Liver (tissue), 9 donors: ENCODE measurements around the gene TUBG2. TPM values are rescaled to one million over a fixed set of nuclear protein-coding genes. Genes with fewer than 3 reads are reported as not detected.

Experiments
- DNase-seq: peaks from one replicate; pipeline ENCODE4 v3.0.0-alpha.2; 2017; ENCODE audit warnings: low spot score
- H3K27ac ChIP-seq, 2 donors: one replicate each; pipeline ENCODE4 v1.7.0; 2013; ENCODE audit warnings: inconsistent platforms in 2 of 2, low read length in 2 of 2, control low read depth in 1 of 2, low read depth in 1 of 2, mild to moderate bottlenecking in 1 of 2
- H3K27me3 ChIP-seq, 4 donors: one replicate each; pipeline versions ENCODE4 v1.6.1 to v1.7.0; 2013; ENCODE audit warnings: low read length in 3 of 4, inconsistent platforms in 1 of 4, mild to moderate bottlenecking in 1 of 4, moderate library complexity in 1 of 4; ENCODE audit not compliant: control insufficient read depth in 4 of 4, insufficient read depth in 4 of 4
- H3K36me3 ChIP-seq, 4 donors: one replicate each; pipeline versions ENCODE4 v1.6.1 to v1.7.0; 2013; ENCODE audit warnings: low read length in 3 of 4, mild to moderate bottlenecking in 3 of 4, low read depth in 1 of 4, moderate library complexity in 1 of 4; ENCODE audit not compliant: control insufficient read depth in 4 of 4, insufficient read depth in 3 of 4
- H3K4me1 ChIP-seq, 4 donors: one replicate each; pipeline versions ENCODE4 v1.6.1 to v1.7.0; 2013; ENCODE audit warnings: low read length in 3 of 4, mild to moderate bottlenecking in 3 of 4, moderate library complexity in 1 of 4; ENCODE audit not compliant: control insufficient read depth in 4 of 4, insufficient read depth in 4 of 4
- H3K4me3 ChIP-seq, 3 donors: one replicate each; pipeline versions ENCODE4 v1.6.1 to v1.7.0; 2013; ENCODE audit warnings: low read length in 3 of 3, control low read depth in 1 of 3, low read depth in 1 of 3, mild to moderate bottlenecking in 1 of 3
- H3K9ac ChIP-seq, 2 donors: one replicate each; pipeline ENCODE4 v1.7.0; 2013; ENCODE audit warnings: low read length in 2 of 2, mild to moderate bottlenecking in 2 of 2, moderate library complexity in 2 of 2, control low read depth in 1 of 2, low read depth in 1 of 2
- H3K9me3 ChIP-seq, 4 donors: one replicate each; pipeline versions ENCODE4 v1.6.1 to v1.7.0; 2013; ENCODE audit warnings: low read length in 3 of 4; ENCODE audit not compliant: control insufficient read depth in 4 of 4
- CTCF ChIP-seq: fragments of 150-350 bp; IDR thresholded peaks from 2 replicates; pipeline ENCODE4 v1.5.1; 2017; ENCODE audit warnings: improper control_type of control experiment, low read depth, low read length; ENCODE audit not compliant: missing input control
- EGR1 ChIP-seq, 2 donors: IDR thresholded peaks; 2 replicates each; pipeline ENCODE4 v1.6.1; 2016 to 2018; ENCODE audit warnings: antibody characterized with exemption in 2 of 2, low read depth in 2 of 2
- FOXA1 ChIP-seq: IDR thresholded peaks from 2 replicates; pipeline ENCODE4 v1.6.1; 2016; ENCODE audit warnings: antibody characterized with exemption
- FOXA2 ChIP-seq: IDR thresholded peaks from 2 replicates; pipeline ENCODE4 v1.6.1; 2016; ENCODE audit warnings: antibody characterized with exemption
- GABPA ChIP-seq, 2 donors: IDR thresholded peaks in 1 of 2; conservative IDR thresholded peaks in 1 of 2; 2 replicates each; pipeline ENCODE4 v1.6.1; 2016; ENCODE audit warnings: antibody characterized with exemption in 2 of 2, mild to moderate bottlenecking in 1 of 2, moderate library complexity in 1 of 2
- HNF4A ChIP-seq, 2 donors: conservative IDR thresholded peaks; 2 replicates each; pipeline ENCODE4 v1.6.1; 2016; ENCODE audit warnings: antibody characterized with exemption in 2 of 2, mild to moderate bottlenecking in 2 of 2
- HNF4G ChIP-seq: IDR thresholded peaks from 2 replicates; pipeline ENCODE4 v1.6.1; 2016; ENCODE audit warnings: antibody characterized with exemption
- JUND ChIP-seq, 2 donors: IDR thresholded peaks; 2 replicates each; pipeline ENCODE4 v1.6.1; 2016; ENCODE audit warnings: antibody characterized with exemption in 2 of 2
- NR2F2 ChIP-seq: IDR thresholded peaks from 2 replicates; pipeline ENCODE4 v1.6.1; 2016; ENCODE audit warnings: antibody characterized with exemption
- REST ChIP-seq: IDR thresholded peaks from 2 replicates; pipeline ENCODE4 v1.6.1; 2016; ENCODE audit warnings: antibody characterized with exemption, mild to moderate bottlenecking
- SP1 ChIP-seq: IDR thresholded peaks from 2 replicates; pipeline ENCODE4 v1.6.1; 2018; ENCODE audit warnings: antibody characterized with exemption, mild to moderate bottlenecking
- TAF1 ChIP-seq: conservative IDR thresholded peaks from 2 replicates; pipeline ENCODE4 v1.6.1; 2016; ENCODE audit warnings: antibody characterized with exemption, mild to moderate bottlenecking
- WGBS: extraction: QIAGEN DNeasy Blood & Tissue Kit; methylation state at CpG from one replicate; pipeline ENCODE4 v1.1.7; 2013; 5-methylcytosine and 5-hydroxymethylcytosine counted together
- polyA plus RNA-seq, 2 donors: library from polyadenylated mRNA; stranded (reverse) in 1 of 2; unstranded in 1 of 2; fragments of 200-250 nt in 1 of 2; fragments of >200 nt in 1 of 2; fragmentation: Nextera tagmentation in 1 of 2; extraction: Ambion mirVana in 1 of 2; gene quantifications; one replicate each; pipeline versions ENCODE4 v1.2.1 to v1.2.3, GENCODE V29; 2013 to 2015
- total RNA-seq, 2 donors: library from RNA; depleted of rRNA; stranded (reverse); fragments of >200 nt; gene quantifications; one replicate each; pipeline ENCODE4 v1.2.3, GENCODE V29; 2014
- TF ChIP-seq, protein P1 (sequence below): IDR thresholded peaks from 2 replicates; pipeline ENCODE4 v1.6.1; 2016; ENCODE audit warnings: antibody characterized with exemption
- TF ChIP-seq, protein P2 (sequence below): IDR thresholded peaks from 2 replicates; pipeline ENCODE4 v1.6.1; 2016; ENCODE audit warnings: antibody characterized with exemption
- TF ChIP-seq, protein P3 (sequence below): IDR thresholded peaks from 2 replicates; pipeline ENCODE4 v1.6.1; 2016; ENCODE audit warnings: antibody characterized with exemption
- donor health status: healthy.
- donor health status: healthy.
- donor health status: healthy.
- donor health status: healthy.
- donor health status: healthy.

TUBG2 gene
- total and polyA plus RNA-seq, 4 donors, result 1.4 to 10.8 (median 5.0) TPM

DNA sequence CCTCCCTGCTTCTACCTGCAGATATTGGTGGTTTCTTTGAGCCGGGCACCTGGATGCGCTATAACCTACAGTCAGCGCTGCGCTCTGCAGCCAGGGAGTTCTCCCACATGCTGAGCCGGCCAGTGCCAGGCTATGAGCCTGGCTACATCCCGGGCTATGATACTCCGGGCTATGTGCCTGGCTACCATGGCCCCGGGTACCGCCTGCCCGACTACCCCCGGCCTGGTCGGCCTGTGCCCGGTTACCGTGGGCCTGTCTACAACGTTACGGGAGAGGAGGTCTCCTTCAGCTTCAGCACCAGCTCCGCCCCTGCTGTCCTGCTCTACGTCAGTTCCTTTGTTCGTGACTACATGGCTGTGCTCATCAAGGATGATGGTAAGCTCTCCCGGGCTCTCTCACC lies 36.4 kb downstream of the TUBG2 start (continued):
- TF ChIP-seq REST, result no peak
- no peak for TF ChIP-seq HNF4A (conservative IDR thresholded peaks at IDR 0.05)

- H3K27me3 ChIP-seq, result no peaks in the 10 kb centered on the region
- H3K36me3 ChIP-seq, result peaks cover 2 to 24% (median 5%) of the 10 kb centered on the region in 4 donors
- H3K4me1 ChIP-seq, result no peaks in the 10 kb centered on the region
- no peak for DNase-seq
- H3K9ac ChIP-seq, result no peak overlapping the region
- 96% methylated on average over 19 of the region's 19 CpGs for WGBS
- H3K27ac ChIP-seq, result no peak overlapping the region
- TF ChIP-seq HNF4A (conservative IDR thresholded peaks at IDR 0.05) (no peak), FOXA1 (no peak), JUND (IDR thresholded peaks at IDR 0.05) (no peak), NR2F2 (no peak), SP1 (no peak), HNF4G (no peak), GABPA (IDR thresholded peaks at IDR 0.05 in 1 of 2, conservative IDR thresholded peaks at IDR 0.05 in 1 of 2) (no peak), EGR1 (IDR thresholded peaks at IDR 0.05; ENCODE audit: low read depth in 2 of 2) (no peak)
- TF ChIP-seq, protein P1, sequence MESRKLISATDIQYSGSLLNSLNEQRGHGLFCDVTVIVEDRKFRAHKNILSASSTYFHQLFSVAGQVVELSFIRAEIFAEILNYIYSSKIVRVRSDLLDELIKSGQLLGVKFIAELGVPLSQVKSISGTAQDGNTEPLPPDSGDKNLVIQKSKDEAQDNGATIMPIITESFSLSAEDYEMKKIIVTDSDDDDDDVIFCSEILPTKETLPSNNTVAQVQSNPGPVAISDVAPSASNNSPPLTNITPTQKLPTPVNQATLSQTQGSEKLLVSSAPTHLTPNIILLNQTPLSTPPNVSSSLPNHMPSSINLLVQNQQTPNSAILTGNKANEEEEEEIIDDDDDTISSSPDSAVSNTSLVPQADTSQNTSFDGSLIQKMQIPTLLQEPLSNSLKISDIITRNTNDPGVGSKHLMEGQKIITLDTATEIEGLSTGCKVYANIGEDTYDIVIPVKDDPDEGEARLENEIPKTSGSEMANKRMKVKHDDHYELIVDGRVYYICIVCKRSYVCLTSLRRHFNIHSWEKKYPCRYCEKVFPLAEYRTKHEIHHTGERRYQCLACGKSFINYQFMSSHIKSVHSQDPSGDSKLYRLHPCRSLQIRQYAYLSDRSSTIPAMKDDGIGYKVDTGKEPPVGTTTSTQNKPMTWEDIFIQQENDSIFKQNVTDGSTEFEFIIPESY, result no peak
- TF ChIP-seq, protein P2, sequence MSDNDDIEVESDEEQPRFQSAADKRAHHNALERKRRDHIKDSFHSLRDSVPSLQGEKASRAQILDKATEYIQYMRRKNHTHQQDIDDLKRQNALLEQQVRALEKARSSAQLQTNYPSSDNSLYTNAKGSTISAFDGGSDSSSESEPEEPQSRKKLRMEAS, result no peak
- TF ChIP-seq, protein P3, sequence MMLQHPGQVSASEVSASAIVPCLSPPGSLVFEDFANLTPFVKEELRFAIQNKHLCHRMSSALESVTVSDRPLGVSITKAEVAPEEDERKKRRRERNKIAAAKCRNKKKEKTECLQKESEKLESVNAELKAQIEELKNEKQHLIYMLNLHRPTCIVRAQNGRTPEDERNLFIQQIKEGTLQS, result no peak
- H3K4me3 ChIP-seq, result no peak overlapping the region
- H3K9me3 ChIP-seq, result no peaks in the 10 kb centered on the region
Measured at GRCh38 chr17:42697108-42697811, 38.2 kb downstream of the TUBG2 start.

DNA sequence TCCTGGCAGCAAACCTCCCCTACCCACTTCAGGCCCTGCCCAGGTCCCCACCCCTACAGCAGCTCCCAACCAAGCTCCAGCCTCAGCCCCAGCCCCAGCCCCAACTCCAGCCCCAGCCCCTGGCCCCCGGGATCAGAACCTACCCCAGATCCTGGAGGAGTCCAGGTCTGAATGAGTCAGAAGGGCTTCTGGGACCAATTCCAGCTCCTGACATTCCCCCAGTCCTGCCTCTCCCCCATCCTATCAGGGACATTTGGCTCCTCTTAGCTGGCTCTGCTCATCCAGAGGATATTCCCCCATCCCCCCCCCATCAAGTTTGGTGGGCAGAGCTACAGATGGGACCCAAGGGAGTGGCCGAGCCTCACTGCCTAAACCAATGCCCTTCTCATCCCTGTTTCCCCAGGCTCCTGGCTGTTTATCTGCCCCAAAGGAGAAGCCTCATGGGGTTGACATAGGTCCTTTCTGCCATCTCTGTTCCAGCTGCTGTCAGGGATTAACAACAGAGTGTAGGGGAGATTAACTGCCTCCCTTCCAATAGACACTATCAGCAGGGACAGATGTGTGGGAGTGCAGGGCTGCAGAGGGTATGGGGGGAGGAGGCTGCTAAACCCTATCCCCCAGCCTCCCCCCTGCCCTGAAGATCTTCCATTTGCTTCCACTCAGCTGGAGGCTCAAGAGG lies 39.8 kb downstream of the TUBG2 start:
- DNase-seq, result no peak
- no peaks in the 10 kb centered on the region for H3K27me3 ChIP-seq
- H3K36me3 ChIP-seq, result peaks cover 10 to 37% (median 15%) of the 10 kb centered on the region in 4 donors
- H3K9me3 ChIP-seq, result no peaks in the 10 kb centered on the region
- WGBS, result 81% methylated on average over 2 of the region's 2 CpGs
- no peak overlapping the region for H3K27ac ChIP-seq
- no peak overlapping the region for H3K9ac ChIP-seq
- no peak overlapping the region for H3K4me3 ChIP-seq
- no peak for TF ChIP-seq HNF4A (conservative IDR thresholded peaks at IDR 0.05)
- TF ChIP-seq CTCF, result no peak
- no peak for TF ChIP-seq FOXA1
- TF ChIP-seq GABPA (IDR thresholded peaks at IDR 0.05 in 1 of 2, conservative IDR thresholded peaks at IDR 0.05 in 1 of 2), result no peak
- no peak for TF ChIP-seq SP1
- no peak for TF ChIP-seq FOXA2
- TF ChIP-seq TAF1, result no peak
- no peak for TF ChIP-seq EGR1 (IDR thresholded peaks at IDR 0.05; ENCODE audit: low read depth in 2 of 2)
- TF ChIP-seq, protein P2, result no peak
- TF ChIP-seq NR2F2, result no peak
- H3K4me1 ChIP-seq, result no peaks in the 10 kb centered on the region
